Omental fat pad (tissue), 4 donors: Measurements from ENCODE around the gene MGAT3. TPM values are rescaled to one million over a fixed set of nuclear protein-coding genes. Genes with fewer than 3 reads are reported as not detected.

ENCODE experiments used
- ATAC-seq: fragments of 150-250 bp; one replicate; pipeline ENCODE4 v1.9.1; 2016; ENCODE audit warnings: mild to moderate bottlenecking, moderate library complexity; ENCODE audit not compliant: low FRiP score
- DNase-seq: peaks from one replicate; pipeline ENCODE4 v3.0.0-alpha.2; 2019; ENCODE audit warnings: low spot score
- total RNA-seq, 4 donors: library from RNA; depleted of rRNA; stranded (reverse); fragments of >200 nt; gene quantifications; one replicate each; pipeline ENCODE4 v1.1.0, GENCODE V29; 2016
- TF ChIP-seq, protein P1 (sequence below), 3 donors: fragments of 450-650 bp; IDR thresholded peaks; one replicate each; pipeline ENCODE4 v1.5.1; 2016 to 2017; ENCODE audit warnings: antibody characterized with exemption in 3 of 3, mild to moderate bottlenecking in 3 of 3, moderate library complexity in 2 of 3

MGAT3 gene
- total RNA-seq, 4 donors from 2014 or later, result 4.1 to 23.5 (median 9.9) TPM

DNA sequence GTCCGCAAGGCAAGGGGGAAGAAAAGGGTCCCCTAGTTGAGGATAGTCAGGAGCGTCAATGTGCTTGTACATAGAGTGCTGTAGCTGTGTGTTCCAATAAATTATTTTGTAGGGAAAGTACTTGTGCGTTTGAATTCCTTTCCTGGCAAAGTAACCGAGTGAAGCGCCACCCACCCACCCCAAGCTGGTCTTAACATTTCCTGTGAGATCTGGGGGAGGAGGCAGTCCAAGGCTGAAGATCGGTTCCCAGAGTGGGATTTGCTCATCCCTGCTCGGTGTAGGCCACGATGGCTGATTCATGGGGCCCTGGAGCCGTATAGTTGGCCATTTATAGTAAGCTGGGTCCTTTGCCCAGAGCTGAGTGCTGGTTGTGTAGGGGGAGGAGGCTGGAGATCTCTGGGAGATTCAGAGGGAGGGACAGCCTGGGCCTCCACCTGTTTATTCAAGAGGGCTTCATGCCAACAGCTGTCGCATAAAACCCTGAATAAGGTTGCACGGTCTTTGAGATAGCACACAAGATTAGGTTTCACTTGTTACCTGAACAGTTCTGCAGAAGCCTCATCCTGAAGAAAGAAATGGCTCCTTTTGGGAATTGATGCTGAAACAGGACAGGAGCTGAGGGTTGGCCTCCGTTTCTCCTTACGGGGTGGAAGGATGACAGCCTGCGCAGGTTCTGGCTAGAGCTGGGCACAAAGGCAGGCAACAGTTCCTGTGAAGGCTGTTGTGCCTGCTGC lies 65.9 kb downstream of the MGAT3 start:
- TF ChIP-seq, protein P1, sequence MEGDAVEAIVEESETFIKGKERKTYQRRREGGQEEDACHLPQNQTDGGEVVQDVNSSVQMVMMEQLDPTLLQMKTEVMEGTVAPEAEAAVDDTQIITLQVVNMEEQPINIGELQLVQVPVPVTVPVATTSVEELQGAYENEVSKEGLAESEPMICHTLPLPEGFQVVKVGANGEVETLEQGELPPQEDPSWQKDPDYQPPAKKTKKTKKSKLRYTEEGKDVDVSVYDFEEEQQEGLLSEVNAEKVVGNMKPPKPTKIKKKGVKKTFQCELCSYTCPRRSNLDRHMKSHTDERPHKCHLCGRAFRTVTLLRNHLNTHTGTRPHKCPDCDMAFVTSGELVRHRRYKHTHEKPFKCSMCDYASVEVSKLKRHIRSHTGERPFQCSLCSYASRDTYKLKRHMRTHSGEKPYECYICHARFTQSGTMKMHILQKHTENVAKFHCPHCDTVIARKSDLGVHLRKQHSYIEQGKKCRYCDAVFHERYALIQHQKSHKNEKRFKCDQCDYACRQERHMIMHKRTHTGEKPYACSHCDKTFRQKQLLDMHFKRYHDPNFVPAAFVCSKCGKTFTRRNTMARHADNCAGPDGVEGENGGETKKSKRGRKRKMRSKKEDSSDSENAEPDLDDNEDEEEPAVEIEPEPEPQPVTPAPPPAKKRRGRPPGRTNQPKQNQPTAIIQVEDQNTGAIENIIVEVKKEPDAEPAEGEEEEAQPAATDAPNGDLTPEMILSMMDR (IDR thresholded peaks at IDR 0.05), result no peak
- DNase-seq, result no peak
- ATAC-seq, result no peak

DNA sequence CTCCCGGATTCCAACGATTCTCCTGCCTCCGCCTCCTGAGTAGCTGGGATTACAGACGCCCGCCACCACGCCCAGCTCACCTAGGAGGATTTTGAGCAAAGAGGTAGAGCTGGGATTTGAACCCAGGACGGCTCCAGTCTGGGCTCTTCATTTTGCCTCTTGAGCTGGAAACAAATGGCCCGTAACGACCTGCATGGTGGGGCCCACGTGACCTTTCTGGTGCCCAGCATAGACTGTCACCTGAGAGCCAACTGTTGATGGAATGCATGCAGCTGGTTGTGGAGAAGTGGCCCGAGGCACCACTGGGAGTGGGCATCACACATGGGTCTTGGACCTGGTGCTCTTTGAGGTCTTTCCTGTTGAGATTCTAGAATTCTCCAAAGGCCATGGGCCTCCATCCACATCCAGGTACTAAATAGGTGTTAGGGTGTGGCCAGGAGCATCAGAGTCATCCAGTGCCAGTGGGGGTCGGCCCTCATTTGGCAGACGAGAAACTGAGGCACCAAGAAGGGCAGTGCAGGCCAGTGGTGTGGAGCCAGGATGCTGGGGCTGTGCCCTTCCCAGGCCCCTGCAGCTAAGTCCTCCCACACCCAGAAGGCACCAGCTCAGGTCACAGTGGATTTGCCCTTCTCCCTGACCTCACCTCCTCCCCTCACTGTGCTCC lies 67.4 kb downstream of the MGAT3 start:
- TF ChIP-seq, protein P1 (IDR thresholded peaks at IDR 0.05), result no peak
- DNase-seq (no peak), ATAC-seq (no peak)

GRCh38 chr22:39524753-39525657 lies 68.2 kb downstream of the MGAT3 start:
- TF ChIP-seq, protein P1 (IDR thresholded peaks at IDR 0.05), result no peak
- DNase-seq, result no peak
- ATAC-seq, result no peak

GRCh38 chr22:39525658-39525975 lies 68.8 kb downstream of the MGAT3 start:
- no peak for DNase-seq
- ATAC-seq, result no peak

DNA sequence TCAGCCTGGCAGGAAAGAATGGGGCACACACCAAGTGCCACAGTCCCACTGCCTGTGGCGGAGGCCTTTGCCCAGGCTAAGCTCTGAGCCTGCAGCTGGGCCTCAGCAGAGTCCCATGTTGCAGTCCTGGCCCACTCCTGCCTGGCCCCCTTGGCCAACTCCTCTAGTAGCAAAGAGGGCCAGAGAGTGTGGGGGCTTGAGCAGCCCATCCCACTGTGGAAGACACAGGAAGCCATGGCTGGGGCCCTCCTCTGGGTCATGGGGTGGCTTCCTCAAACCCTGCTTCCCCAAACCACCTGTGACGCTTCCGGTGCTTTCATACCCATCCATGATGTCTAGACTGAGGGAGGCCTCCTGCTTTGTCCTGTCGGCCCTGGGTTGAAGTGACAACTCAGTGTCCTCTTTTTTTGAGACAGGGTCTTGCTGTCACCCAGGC lies 69.9 kb downstream of the MGAT3 start:
- TF ChIP-seq, protein P1 (IDR thresholded peaks at IDR 0.05), result no peak
- DNase-seq, result no peak
- no peak for ATAC-seq

More at GRCh38 chr22:39525658-39525975, 68.8 kb downstream of the MGAT3 start:
- TF ChIP-seq, protein P1 (IDR thresholded peaks at IDR 0.05), result no peak

GRCh38 chr22:39527481-39527961 lies 70.7 kb downstream of the MGAT3 start:
- DNase-seq (no peak), ATAC-seq (no peak)
- TF ChIP-seq, protein P1 (IDR thresholded peaks at IDR 0.05), result no peak
